SK-N-SH treated with all-trans-retinoic acid at 6 μM for 48 hours (cell line): ENCODE measurements around the gene KCNN4.

Experiments
- BACH2 ChIP-seq: fragments of 250-450 bp; sonication (Bioruptor Pico); IDR thresholded peaks from 2 replicates; pipeline ENCODE4 v1.9.0; 2021; ENCODE audit warnings: mild to moderate bottlenecking, borderline replicate concordance
- CREB5 ChIP-seq: fragments of 250-450 bp; sonication (Bioruptor Pico); IDR thresholded peaks from 2 replicates; pipeline ENCODE4 v1.5.1; 2020; ENCODE audit warnings: low read depth, mild to moderate bottlenecking, moderate library complexity
- CSDC2 ChIP-seq: fragments of 250-450 bp; sonication (Bioruptor Pico); IDR thresholded peaks from 2 replicates; pipeline ENCODE4 v1.5.0; 2020; ENCODE audit warnings: mild to moderate bottlenecking, moderate library complexity
- GLIS3 ChIP-seq: fragments of 250-450 bp; sonication (Bioruptor Pico); IDR thresholded peaks from 2 replicates; pipeline ENCODE4 v1.5.0; 2020; ENCODE audit warnings: mild to moderate bottlenecking, moderate library complexity
- PATZ1 ChIP-seq: fragments of 250-450 bp; sonication (Bioruptor Pico); IDR thresholded peaks from 2 replicates; pipeline ENCODE4 v1.8.0; 2020; ENCODE audit warnings: mild to moderate bottlenecking, moderate library complexity, borderline replicate concordance
- PPARA ChIP-seq: fragments of 250-450 bp; sonication (Bioruptor Pico); IDR thresholded peaks from 2 replicates; pipeline ENCODE4 v1.5.0; 2020; ENCODE audit warnings: mild to moderate bottlenecking, borderline replicate concordance
- SNAI2 ChIP-seq: fragments of 250-450 bp; sonication (Bioruptor Pico); IDR thresholded peaks from 2 replicates; pipeline ENCODE4 v1.5.0; 2020; ENCODE audit warnings: mild to moderate bottlenecking, moderate library complexity
- TOX ChIP-seq: fragments of 250-450 bp; sonication (Bioruptor Pico); IDR thresholded peaks from 2 replicates; pipeline ENCODE4 v1.8.0; 2021; ENCODE audit warnings: mild to moderate bottlenecking, moderate library complexity, borderline replicate concordance
- TSHZ2 ChIP-seq: fragments of 250-450 bp; sonication (Bioruptor Pico); IDR thresholded peaks from 2 replicates; pipeline ENCODE4 v1.5.0; 2020; ENCODE audit warnings: mild to moderate bottlenecking, moderate library complexity
- ZC3H10 ChIP-seq: fragments of 250-450 bp; sonication (Bioruptor Pico); IDR thresholded peaks from 2 replicates; pipeline ENCODE4 v1.5.1; 2021; ENCODE audit warnings: mild to moderate bottlenecking, moderate library complexity
- ZFP30 ChIP-seq: fragments of 450-650 bp; formaldehyde crosslinking; IDR thresholded peaks from 2 replicates; pipeline ENCODE4 v1.5.0; 2022; ENCODE audit warnings: mild to moderate bottlenecking, moderate library complexity
- ZNF8 ChIP-seq: fragments of 450-650 bp; formaldehyde crosslinking; IDR thresholded peaks from 2 replicates; pipeline ENCODE4 v1.5.0; 2020; ENCODE audit warnings: mild to moderate bottlenecking, moderate library complexity

- no peak for TF ChIP-seq CREB5 (CRISPR knock-in tag)
- TF ChIP-seq PATZ1 (CRISPR knock-in tag), result no peak
- no peak for TF ChIP-seq ZFP30 (CRISPR knock-in tag)
- TF ChIP-seq SNAI2 (CRISPR knock-in tag), result no peak
- no peak for TF ChIP-seq TSHZ2
- TF ChIP-seq TOX (CRISPR knock-in tag), result no peak
- TF ChIP-seq ZC3H10 (CRISPR knock-in tag), result no peak
- TF ChIP-seq BACH2 (CRISPR knock-in tag), result no peak
- no peak for TF ChIP-seq ZNF8 (CRISPR knock-in tag)
- no peak for TF ChIP-seq GLIS3 (CRISPR knock-in tag)
- no peak for TF ChIP-seq CSDC2
- no peak for TF ChIP-seq PPARA (CRISPR knock-in tag)
Measured at GRCh38 chr19:43814663-43815352, 34.0 kb upstream of the KCNN4 start.
